Activated B cell treated with CpG ODN at 0.5 μM for 24 hours (primary cell): ENCODE results near the gene HCAR1. TPM values are rescaled to one million over a fixed set of nuclear protein-coding genes. Genes with fewer than 3 reads are reported as not detected.
"Not testable (repeated sequence)": the region's sequence is repeated elsewhere in the genome, so short reads cannot be mapped to it uniquely, and the experiment has no call there.

Experiments
- ATAC-seq: fragments of 200-7000 bp; cut with Tn5 transposase; one replicate; pipeline ENCODE4 v1.10.0; 2021; ENCODE audit warnings: low read depth, mild to moderate bottlenecking, moderate library complexity
- CTCF ChIA-PET: fragments of 350-600 bp; sonication (Branson Sonifier 250); formaldehyde crosslinking; loops from one replicate; lab custom pipeline; 2021; ENCODE audit warnings: antibody characterized with exemption; lab: Charles Lee
- POLR2A ChIA-PET: fragments of 350-600 bp; sonication (Branson Sonifier 250); formaldehyde crosslinking; loops from one replicate; lab custom pipeline; 2021; ENCODE audit warnings: antibody characterized with exemption; lab: Charles Lee
- DNase-seq: peaks from one replicate; pipeline ENCODE4 v3.0.0; 2022
- H3K27ac Mint-ChIP-seq: one replicate; pipeline ENCODE4 v1.8.0; 2020; ENCODE audit warnings: mixed read lengths
- H3K27me3 Mint-ChIP-seq: one replicate; pipeline ENCODE4 v1.8.0; 2021; ENCODE audit warnings: mixed read lengths
- H3K36me3 Mint-ChIP-seq: one replicate; pipeline ENCODE4 v1.8.0; 2021; ENCODE audit warnings: low read depth, mixed read lengths
- H3K4me1 Mint-ChIP-seq: one replicate; pipeline ENCODE4 v1.8.0; 2021; ENCODE audit warnings: mixed read lengths
- H3K4me3 Mint-ChIP-seq: one replicate; pipeline ENCODE4 v1.8.0; 2020; ENCODE audit warnings: mild to moderate bottlenecking, mixed read lengths
- H3K9me3 Mint-ChIP-seq: one replicate; pipeline ENCODE4 v1.8.0; 2020; ENCODE audit warnings: mixed read lengths
- intact Hi-C: fragments of 100-400 bp; cut with micrococcal nuclease; formaldehyde crosslinking; loops from one replicate; pipeline ENCODE4 v1.15.1; 2024
- total RNA-seq: library from RNA; stranded (reverse); gene quantifications from 2 replicates; pipeline ENCODE4 v1.2.3, GENCODE V29; 2022
- TF ChIP-seq, protein P1 (sequence below): fragments of 200-600 bp; IDR thresholded peaks from one replicate; pipeline ENCODE4 v1.8.0; 2022; ENCODE audit warnings: antibody characterized with exemption, mild to moderate bottlenecking

HCAR1 gene
- total RNA-seq, 1 donor from 2014 or later, result not detected

DNA sequence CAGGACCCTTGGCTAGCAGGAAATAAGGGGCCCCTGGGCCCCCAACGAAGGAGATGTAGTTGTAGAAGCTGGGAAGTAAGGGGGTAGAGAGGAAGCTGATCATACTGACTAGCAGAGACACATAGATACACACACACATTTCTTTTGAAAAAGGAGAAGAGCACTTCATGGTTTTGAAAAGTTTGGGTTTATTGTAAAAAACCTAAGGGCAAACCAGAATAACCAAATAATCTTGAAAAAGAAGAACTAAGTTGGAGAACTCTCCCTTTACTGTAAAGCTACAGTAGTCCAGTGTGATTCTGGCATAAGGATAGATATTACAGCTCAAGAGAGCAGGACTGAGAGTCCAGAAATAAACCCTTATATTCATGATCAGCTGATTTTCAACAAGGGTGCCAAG lies 8.3 kb downstream of the HCAR1 start:
- Mint-ChIP-seq H3K27ac (peak overlapping the region; percentile 31), H3K9me3 (no peaks in the 10 kb centered on the region), H3K4me3 (no peak overlapping the region), H3K36me3 (no peaks in the 10 kb centered on the region), H3K4me1 (peaks cover 44% of the 10 kb centered on the region), H3K27me3 (peaks cover 6% of the 10 kb centered on the region)
- intact Hi-C loops, result no loop called here
- ChIA-PET POLR2A (no interaction called here), CTCF (no interaction called here)
- no peak for DNase-seq
- TF ChIP-seq, protein P1, sequence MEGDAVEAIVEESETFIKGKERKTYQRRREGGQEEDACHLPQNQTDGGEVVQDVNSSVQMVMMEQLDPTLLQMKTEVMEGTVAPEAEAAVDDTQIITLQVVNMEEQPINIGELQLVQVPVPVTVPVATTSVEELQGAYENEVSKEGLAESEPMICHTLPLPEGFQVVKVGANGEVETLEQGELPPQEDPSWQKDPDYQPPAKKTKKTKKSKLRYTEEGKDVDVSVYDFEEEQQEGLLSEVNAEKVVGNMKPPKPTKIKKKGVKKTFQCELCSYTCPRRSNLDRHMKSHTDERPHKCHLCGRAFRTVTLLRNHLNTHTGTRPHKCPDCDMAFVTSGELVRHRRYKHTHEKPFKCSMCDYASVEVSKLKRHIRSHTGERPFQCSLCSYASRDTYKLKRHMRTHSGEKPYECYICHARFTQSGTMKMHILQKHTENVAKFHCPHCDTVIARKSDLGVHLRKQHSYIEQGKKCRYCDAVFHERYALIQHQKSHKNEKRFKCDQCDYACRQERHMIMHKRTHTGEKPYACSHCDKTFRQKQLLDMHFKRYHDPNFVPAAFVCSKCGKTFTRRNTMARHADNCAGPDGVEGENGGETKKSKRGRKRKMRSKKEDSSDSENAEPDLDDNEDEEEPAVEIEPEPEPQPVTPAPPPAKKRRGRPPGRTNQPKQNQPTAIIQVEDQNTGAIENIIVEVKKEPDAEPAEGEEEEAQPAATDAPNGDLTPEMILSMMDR, result no peak
- ATAC-seq, result no peak

DNA sequence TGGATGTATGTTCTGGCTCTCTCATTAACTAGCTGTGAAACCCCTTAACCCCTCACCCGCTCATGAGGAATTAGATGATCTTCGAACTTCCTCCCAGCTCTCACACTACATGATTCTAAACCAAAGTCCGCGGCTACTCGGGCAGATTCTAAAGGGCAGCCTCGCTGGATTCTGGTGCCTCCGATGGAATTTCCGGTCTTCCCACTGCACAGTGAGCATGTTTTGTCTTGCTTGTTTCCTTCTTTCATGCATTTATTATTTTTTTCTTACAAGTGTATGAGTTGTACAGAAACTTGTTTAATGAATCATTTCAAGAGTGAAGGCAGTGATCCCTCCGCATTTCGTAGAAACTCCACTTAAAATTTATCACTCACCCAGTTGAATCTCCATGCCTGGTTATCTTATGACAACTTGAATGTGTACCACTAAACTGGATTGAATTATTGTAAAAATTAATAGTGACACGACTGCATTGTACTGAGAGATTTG lies 9.5 kb downstream of the HCAR1 start:
- TF ChIP-seq, protein P1, result no peak
- H3K36me3 Mint-ChIP-seq, result no peaks in the 10 kb centered on the region
- ATAC-seq (no peak), DNase-seq (no peak)
- H3K27ac Mint-ChIP-seq, result no peak overlapping the region
- H3K4me1 Mint-ChIP-seq, result peaks cover 43% of the 10 kb centered on the region
- intact Hi-C loops, result no loop called here
- no peaks in the 10 kb centered on the region for H3K9me3 Mint-ChIP-seq
- POLR2A ChIA-PET, result interaction anchor here (0.5 kb wide), 1 partner anchor 321 kb away, joined by 3 read pairs; no protein-coding TSS in a partner anchor
- CTCF ChIA-PET, result no interaction called here
- no peak overlapping the region for H3K4me3 Mint-ChIP-seq
- H3K27me3 Mint-ChIP-seq, result peaks cover 6% of the 10 kb centered on the region

DNA sequence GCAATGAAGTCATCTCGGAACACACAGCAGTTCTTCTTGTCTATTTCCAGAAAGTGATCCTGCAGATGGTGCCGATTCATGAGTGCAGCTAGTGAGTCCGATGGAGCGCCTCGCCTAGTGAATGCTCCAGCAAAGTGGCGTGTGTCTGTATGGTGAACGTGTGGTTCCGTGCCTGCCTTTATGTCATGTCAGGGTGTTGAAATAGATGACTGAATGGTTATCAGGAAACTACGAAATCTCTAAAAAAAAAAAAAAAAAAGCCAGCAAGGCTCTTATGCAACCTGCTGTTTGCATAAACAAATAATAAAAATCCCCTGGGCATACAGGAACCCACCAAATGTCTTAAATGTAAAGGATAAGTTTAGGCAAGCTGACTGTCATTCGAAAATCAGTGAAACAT lies 14.0 kb downstream of the HCAR1 start, which contains the start of gene HCAR3:
HCAR3 (minus strand) TSS at position 154 of the 400 bp plus-strand sequence; CDS start at position 80, 74 bp downstream.
- H3K9me3 Mint-ChIP-seq, H3K27me3 Mint-ChIP-seq, DNase-seq, intact Hi-C loops, ATAC-seq, H3K27ac Mint-ChIP-seq, CTCF ChIA-PET, H3K4me3 Mint-ChIP-seq, POLR2A ChIA-PET, H3K36me3 Mint-ChIP-seq: not testable (repeated sequence)
- H3K4me1 Mint-ChIP-seq, result peaks cover 18% of the 10 kb centered on the region

DNA sequence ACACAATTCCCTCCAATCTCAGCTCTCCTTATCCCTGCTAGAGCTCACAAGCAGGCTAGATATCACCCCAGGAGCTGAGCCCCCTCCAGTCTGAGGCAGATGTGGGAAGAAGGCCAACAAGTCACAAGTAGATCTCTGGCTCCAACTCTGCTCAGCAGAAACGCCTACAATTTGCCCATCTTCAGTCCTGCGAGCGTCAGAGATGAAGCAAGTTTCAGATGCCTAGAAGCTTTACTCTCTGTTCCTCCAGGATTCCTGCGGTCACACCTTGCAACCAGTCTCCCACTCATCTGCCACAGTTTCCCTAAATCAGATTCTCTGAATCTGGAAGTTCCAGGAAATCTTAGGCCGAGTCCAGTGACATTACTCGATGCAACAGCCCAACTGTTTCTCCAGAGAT lies 15.4 kb downstream of the HCAR1 start:
- H3K4me3 Mint-ChIP-seq, intact Hi-C loops, CTCF ChIA-PET, H3K27me3 Mint-ChIP-seq, ATAC-seq, H3K36me3 Mint-ChIP-seq, DNase-seq, H3K27ac Mint-ChIP-seq, H3K9me3 Mint-ChIP-seq, POLR2A ChIA-PET: not testable (repeated sequence)
- H3K4me1 Mint-ChIP-seq, result peaks cover 15% of the 10 kb centered on the region

DNA sequence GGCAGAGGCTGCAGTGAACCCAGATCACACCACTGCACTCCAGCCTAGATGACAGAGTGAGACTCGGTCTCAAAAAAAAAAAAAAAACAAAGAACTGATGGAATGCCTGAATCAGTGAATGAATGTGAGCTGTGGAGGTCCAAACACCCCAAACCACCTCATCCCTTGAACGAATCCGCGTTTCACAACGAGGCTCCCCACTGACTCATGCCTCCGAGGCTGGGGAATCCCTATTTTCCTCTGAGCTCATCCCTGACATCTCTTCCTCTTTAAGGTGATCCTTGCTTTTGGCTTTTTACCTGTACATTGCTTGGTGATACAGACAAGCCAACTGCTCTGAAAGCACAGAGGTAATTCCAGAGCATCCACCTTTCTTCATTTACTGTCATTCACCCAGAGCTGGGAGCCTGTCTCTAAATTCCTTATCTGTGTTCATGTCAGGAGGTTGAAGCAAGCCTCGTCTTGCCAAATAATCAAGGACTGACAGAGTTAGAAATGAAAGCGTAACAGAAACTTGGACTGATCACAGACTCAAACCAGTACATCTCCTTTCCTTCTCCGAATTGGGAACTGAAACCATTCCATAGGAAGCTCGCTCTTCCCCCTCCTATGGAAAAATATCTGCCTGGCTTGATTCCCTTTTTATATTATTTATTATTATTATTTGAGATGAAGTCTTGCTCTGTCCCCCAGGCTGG lies 17.0 kb downstream of the HCAR1 start:
- H3K9me3 Mint-ChIP-seq, H3K27ac Mint-ChIP-seq, H3K36me3 Mint-ChIP-seq, CTCF ChIA-PET, intact Hi-C loops, H3K4me3 Mint-ChIP-seq, DNase-seq, ATAC-seq, H3K27me3 Mint-ChIP-seq, POLR2A ChIA-PET: not testable (repeated sequence)
- H3K4me1 Mint-ChIP-seq, result peaks cover 12% of the 10 kb centered on the region

DNA sequence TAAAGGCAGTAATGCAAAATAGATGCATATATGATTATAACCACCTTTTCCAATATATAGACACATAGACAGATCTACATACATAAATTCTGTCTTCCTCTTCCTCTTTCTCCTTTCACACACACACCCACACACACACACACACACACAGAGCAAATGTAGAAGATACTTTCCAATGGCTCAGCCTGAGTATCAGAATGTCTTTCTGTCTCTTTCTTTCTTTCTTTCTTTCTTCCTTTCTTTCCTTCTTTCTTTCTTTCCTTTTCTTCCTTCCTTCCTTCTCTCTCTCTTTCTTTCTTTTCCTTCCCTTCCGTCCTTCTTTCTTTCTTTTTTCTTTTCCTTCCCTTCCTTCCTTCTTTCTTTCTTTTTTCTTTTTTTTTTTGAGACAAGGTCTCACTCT lies 19.4 kb downstream of the HCAR1 start:
- intact Hi-C loops, H3K27ac Mint-ChIP-seq, H3K4me3 Mint-ChIP-seq, H3K4me1 Mint-ChIP-seq, CTCF ChIA-PET, DNase-seq, ATAC-seq, H3K36me3 Mint-ChIP-seq, H3K27me3 Mint-ChIP-seq, H3K9me3 Mint-ChIP-seq: not testable (repeated sequence)
- POLR2A ChIA-PET, result interaction anchor here (0.7 kb wide), 1 partner anchor 36 kb away, joined by 5 read pairs; no protein-coding TSS in a partner anchor

DNA sequence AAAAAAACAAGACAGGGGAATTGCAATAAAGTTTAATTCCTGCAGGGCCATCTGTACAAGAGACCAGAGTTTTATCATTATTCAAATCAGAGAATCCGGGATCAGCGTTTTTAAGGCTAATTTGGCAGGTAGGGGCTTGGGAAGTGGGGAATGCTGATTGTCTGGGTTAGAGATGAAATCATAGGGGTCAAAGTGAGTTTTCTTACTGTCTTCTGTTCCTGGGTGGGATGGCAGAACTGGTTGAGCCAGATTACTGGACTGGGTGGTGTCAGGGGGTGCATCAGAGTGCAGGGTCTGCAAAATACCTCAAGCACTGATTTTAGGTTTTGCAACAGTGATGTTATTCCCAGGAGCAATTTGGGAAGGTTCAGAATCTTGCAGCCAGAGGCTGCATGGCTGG lies 20.3 kb downstream of the HCAR1 start:
- CTCF ChIA-PET, result interaction anchor here (0.7 kb wide), 1 partner anchor 13 kb away, joined by 3 read pairs; no protein-coding TSS in a partner anchor
- H3K27ac Mint-ChIP-seq, H3K4me1 Mint-ChIP-seq, intact Hi-C loops, H3K4me3 Mint-ChIP-seq, DNase-seq, H3K27me3 Mint-ChIP-seq, H3K36me3 Mint-ChIP-seq, H3K9me3 Mint-ChIP-seq, ATAC-seq, POLR2A ChIA-PET: not testable (repeated sequence)

DNA sequence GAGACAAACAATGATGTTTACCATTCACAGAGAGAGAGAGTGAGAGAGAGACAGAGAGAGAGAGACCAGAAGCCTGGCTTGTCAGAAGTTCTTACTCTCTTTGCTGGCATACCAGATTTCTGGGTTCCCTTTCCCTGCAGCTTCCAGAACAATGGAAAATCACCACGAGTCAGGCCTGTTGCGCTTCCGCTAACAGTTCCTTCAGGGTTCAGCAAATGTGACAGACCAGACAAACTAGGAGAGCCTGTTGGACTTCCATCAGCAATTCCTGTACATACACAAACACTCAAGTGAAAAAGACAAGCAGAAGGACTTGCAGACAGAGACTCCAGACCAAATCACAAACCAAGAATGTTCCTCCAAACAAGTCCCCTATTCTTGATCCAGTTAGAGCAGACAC lies 21.4 kb downstream of the HCAR1 start:
- POLR2A ChIA-PET, H3K27ac Mint-ChIP-seq, intact Hi-C loops, CTCF ChIA-PET, H3K27me3 Mint-ChIP-seq, DNase-seq, H3K4me3 Mint-ChIP-seq, H3K9me3 Mint-ChIP-seq, ATAC-seq, H3K4me1 Mint-ChIP-seq, H3K36me3 Mint-ChIP-seq: not testable (repeated sequence)

DNA sequence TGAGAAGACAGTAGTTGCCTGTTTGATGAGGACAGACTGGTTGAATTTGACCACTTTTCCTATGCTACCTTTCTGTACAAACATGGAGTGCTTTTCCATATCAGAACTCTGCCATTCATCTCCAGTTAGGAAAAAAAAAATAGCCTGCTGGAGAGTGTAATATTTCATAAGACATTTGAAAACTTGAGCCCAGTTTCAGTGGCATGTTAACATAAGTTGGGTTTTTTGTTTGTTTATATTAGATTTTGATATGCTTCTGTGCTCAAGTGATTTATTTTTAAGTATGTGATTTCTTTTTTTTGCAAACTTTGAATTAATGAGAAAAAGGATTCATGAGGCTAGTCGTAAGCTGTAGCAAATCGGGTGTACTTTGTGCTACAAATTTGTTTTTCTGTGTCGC lies 26.8 kb downstream of the HCAR1 start:
- ATAC-seq, intact Hi-C loops, H3K36me3 Mint-ChIP-seq, H3K9me3 Mint-ChIP-seq, POLR2A ChIA-PET, H3K27ac Mint-ChIP-seq, H3K4me1 Mint-ChIP-seq, H3K4me3 Mint-ChIP-seq, DNase-seq, H3K27me3 Mint-ChIP-seq, CTCF ChIA-PET: not testable (repeated sequence)

DNA sequence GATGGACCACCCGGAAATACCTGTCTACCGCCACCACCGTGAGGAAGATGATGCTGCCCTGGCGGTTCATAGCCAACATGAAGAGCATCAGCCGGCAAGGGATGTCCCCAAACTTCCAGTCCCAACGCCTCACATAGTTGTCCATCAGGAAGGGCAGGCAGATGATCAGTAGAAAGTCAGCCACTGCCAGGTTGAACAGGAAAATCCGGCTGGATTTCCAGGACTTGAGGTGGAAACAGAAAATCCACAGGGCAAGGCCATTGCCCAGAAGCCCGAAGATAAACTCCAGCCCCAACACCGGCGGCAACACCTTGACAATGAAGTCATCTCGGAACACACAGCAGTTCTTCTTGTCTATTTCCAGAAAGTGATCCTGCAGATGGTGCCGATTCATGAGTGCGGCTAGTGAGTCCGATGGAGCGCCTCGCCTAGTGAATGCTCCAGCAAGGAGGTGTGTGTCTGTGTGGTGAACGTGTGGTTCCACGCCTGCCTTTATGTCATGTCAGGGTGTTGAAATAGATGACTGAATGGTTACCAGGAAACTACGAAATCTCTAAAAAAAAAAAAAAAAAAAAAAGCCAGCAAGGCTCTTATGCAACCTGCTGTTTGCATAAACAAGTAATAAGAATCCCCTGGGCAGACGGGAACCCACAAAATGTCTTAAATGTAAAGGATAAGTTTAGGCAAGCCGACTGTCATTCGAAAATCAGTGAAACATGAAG lies 27.6 kb downstream of the HCAR1 start, which contains the start of gene HCAR2:
HCAR2 (minus strand) TSS at position 468 of the 722 bp plus-strand sequence; CDS start at position 394, 74 bp downstream.
- H3K9me3 Mint-ChIP-seq, H3K27ac Mint-ChIP-seq, H3K36me3 Mint-ChIP-seq, DNase-seq, H3K27me3 Mint-ChIP-seq, CTCF ChIA-PET, H3K4me1 Mint-ChIP-seq, H3K4me3 Mint-ChIP-seq, ATAC-seq, intact Hi-C loops, POLR2A ChIA-PET: not testable (repeated sequence)
